ENCODE measurements around the gene CLDN19.
A peak's percentile ranks its signal among the peaks of the same experiment; 100 is the strongest.

CLDN19 gene

DNA sequence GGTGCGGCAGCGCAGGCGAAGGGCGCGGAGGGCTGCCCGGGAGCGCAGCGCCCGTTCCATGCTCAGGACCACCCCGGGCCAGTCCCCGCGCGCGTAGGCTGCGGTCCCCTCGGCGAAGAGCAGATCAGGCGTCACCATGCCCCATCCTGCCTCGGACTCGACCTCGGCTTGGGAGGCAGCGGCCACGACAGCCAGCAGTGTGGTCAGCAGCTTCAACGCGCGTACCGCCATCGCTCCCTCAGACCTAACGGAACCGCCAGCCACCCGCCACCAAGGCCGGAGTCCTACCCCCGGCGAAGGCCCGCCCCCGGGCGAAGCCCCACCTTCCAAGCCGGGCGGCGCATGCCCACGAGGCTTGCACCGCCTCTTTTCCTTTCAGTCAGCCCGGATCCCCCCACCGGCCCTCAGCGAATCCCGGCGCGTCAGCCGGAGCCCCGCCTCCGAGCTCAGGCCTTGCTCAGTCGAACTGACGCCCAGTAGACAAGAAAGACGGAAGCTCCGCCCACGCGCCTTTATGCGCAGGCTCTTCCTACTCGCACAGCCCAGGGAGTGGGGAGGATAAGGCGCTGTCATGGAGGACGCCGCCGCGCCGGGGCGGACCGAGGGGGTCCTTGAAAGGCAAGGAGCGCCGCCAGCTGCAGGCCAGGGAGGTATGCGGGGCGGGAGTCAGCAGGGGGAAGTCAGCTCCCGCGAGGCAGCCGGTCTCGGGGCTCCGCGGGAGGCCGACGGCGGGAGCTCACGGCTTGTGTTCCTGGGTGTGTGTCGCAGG lies 26.9 kb upstream of the CLDN19 start, which contains the start of the genes C1orf50 and P3H1:
TSS of gene C1orf50 (plus strand) at position 509 of the 769 bp plus-strand sequence. CDS start at position 572, 63 bp downstream.
TSS of gene P3H1 (minus strand) at position 288 of the 769 bp plus-strand sequence. CDS start at position 231, 57 bp downstream.
- Histone ChIP-seq H3K4me2 (ENCODE audit: low read length) (peak within 1 kb of the TSS; percentile 89), H3K9me3 (ENCODE audit: insufficient read depth, low read length) (no peaks in the 10 kb centered on the region), H3K4me1 (ENCODE audit: low read length) (peaks cover 13% of the 10 kb centered on the region), H3K4me3 (ENCODE audit: low read length) (peak within 1 kb of the TSS; percentile 97), H3K27ac (ENCODE audit: low read length) (peak within 1 kb of the TSS; percentile 34; the same call in 1 of the 2 replicates), H3K36me3 (replicated peaks; ENCODE audit: low read depth, low read length) (no peaks in the 10 kb centered on the region), H3K79me2 (ENCODE audit: low read length) (peaks cover 43% of the 10 kb centered on the region), H3K9ac (ENCODE audit: low read length) (peak within 1 kb of the TSS; percentile 84), H3K27me3 (ENCODE audit: low read depth, low read length) (no peaks in the 10 kb centered on the region), H2AFZ (ENCODE audit: low read depth, low read length) (peak within 1 kb of the TSS; percentile 68), H4K20me1 (ENCODE audit: insufficient read depth, low read length) (peaks cover 9% of the 10 kb centered on the region)
- TF ChIP-seq, protein P1, sequence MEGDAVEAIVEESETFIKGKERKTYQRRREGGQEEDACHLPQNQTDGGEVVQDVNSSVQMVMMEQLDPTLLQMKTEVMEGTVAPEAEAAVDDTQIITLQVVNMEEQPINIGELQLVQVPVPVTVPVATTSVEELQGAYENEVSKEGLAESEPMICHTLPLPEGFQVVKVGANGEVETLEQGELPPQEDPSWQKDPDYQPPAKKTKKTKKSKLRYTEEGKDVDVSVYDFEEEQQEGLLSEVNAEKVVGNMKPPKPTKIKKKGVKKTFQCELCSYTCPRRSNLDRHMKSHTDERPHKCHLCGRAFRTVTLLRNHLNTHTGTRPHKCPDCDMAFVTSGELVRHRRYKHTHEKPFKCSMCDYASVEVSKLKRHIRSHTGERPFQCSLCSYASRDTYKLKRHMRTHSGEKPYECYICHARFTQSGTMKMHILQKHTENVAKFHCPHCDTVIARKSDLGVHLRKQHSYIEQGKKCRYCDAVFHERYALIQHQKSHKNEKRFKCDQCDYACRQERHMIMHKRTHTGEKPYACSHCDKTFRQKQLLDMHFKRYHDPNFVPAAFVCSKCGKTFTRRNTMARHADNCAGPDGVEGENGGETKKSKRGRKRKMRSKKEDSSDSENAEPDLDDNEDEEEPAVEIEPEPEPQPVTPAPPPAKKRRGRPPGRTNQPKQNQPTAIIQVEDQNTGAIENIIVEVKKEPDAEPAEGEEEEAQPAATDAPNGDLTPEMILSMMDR (IDR thresholded peaks at IDR 0.05; ENCODE audit: low read depth, low read length) = no peak
- TF ChIP-seq EZH2phosphoT487 (IDR thresholded peaks at IDR 0.05; ENCODE audit: low read depth) = no peak

DNA sequence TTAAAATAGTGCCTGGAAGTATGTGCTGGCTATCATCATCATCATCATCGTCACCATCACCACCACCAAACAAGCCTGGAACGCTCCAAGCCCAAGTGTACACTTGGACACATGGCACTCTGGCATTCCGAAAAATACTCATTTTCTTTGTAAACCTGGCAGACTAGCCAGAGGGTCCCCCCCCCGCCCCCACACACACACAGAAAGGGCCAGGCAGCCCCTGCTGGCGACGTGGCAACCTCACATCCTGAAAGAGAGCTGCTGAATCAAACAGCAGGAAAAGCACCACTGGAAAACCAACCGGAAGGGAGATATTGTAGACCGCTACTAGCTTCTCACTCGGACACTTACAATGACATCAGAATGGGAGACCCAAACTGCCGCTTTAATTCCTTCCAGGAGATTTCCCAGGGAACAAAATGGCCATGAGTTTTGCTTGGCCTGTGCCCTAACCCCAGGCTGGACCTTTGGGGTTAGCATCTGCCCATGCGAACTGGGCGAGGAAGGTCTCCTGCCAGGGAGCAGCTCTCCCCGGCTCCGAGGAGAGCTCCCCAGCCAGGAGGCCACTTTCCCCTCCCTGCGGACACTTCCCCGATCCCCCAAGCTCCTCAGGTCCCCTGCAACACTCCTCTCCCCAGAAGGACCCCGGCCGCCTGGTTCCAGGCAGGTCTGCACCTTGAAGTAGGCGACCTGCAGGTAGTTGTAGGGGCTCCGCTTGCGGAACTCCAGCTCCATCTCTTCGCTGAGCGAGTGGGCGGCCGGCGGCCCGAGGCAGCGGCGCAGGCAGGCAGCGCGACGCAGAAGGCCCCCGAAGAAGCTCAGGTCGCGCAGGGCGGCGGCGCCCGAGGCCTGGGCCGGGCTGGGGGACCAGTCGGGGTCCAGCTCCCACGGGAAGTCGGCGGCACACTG lies 26.1 kb upstream of the CLDN19 start:
- peak overlapping the region; percentile 31; the same call in 1 of the 2 replicates for H3K27ac ChIP-seq (ENCODE audit: low read length)
- peak overlapping the region; percentile 89 for H3K4me2 ChIP-seq (ENCODE audit: low read length)
- peak overlapping the region; percentile 68; the same call in 1 of the 2 replicates for H2AFZ ChIP-seq (ENCODE audit: low read depth, low read length)
- H3K36me3 ChIP-seq (replicated peaks; ENCODE audit: low read depth, low read length) = no peaks in the 10 kb centered on the region
- H3K79me2 ChIP-seq (ENCODE audit: low read length) = peaks cover 43% of the 10 kb centered on the region
- no peaks in the 10 kb centered on the region for H3K27me3 ChIP-seq (ENCODE audit: low read depth, low read length)
- H3K9me3 ChIP-seq (ENCODE audit: insufficient read depth, low read length) = no peaks in the 10 kb centered on the region
- H3K9ac ChIP-seq (ENCODE audit: low read length) = peak overlapping the region; percentile 84
- TF ChIP-seq, protein P1 (IDR thresholded peaks at IDR 0.05; ENCODE audit: low read depth, low read length) = peak; percentile 45
- TF ChIP-seq EZH2phosphoT487 (IDR thresholded peaks at IDR 0.05; ENCODE audit: low read depth) = no peak
- H3K4me1 ChIP-seq (ENCODE audit: low read length) = peaks cover 13% of the 10 kb centered on the region
- peaks cover 9% of the 10 kb centered on the region for H4K20me1 ChIP-seq (ENCODE audit: insufficient read depth, low read length)
- H3K4me3 ChIP-seq (ENCODE audit: low read length) = peak overlapping the region; percentile 96

DNA sequence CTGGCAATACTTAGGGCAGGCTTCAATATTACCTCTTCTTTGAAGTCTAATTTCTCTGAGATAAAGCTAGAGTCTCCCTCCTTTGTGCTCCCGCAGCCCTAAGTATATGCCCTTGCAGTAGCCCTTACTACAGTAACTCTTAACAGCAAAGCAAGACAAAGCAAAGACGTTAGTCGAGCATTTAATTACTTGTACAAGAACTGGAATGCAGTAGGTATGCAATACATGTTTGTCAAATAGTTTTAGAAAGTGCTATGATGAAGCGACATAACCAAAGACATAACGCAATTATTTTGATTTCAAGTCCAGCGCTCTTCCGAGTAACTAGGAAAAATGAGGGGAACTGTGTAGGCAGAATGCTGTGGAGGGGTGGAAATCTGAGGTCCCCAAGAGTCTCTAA lies 25.2 kb upstream of the CLDN19 start:
- Histone ChIP-seq H3K79me2 (ENCODE audit: low read length) (peaks cover 43% of the 10 kb centered on the region), H3K4me1 (ENCODE audit: low read length) (peaks cover 13% of the 10 kb centered on the region), H3K4me3 (ENCODE audit: low read length) (peak overlapping the region; percentile 96), H3K27me3 (ENCODE audit: low read depth, low read length) (no peaks in the 10 kb centered on the region), H3K9me3 (ENCODE audit: insufficient read depth, low read length) (no peaks in the 10 kb centered on the region), H3K4me2 (ENCODE audit: low read length) (peak overlapping the region; percentile 89), H4K20me1 (ENCODE audit: insufficient read depth, low read length) (peaks cover 9% of the 10 kb centered on the region), H2AFZ (ENCODE audit: low read depth, low read length) (no peak overlapping the region), H3K9ac (ENCODE audit: low read length) (peak overlapping the region; percentile 84), H3K27ac (ENCODE audit: low read length) (no peak overlapping the region), H3K36me3 (replicated peaks; ENCODE audit: low read depth, low read length) (no peaks in the 10 kb centered on the region)
- TF ChIP-seq, protein P1 (IDR thresholded peaks at IDR 0.05; ENCODE audit: low read depth, low read length) = no peak
- TF ChIP-seq EZH2phosphoT487 (IDR thresholded peaks at IDR 0.05; ENCODE audit: low read depth) = no peak

Measured in OCI-LY3 (cell line).